Trophoblast cell (in vitro differentiated cells and primary cell): Measurements from ENCODE around the gene RSPH10B2.
"Not testable (repeated sequence)": the region's sequence is repeated elsewhere in the genome, so short reads cannot be mapped to it uniquely, and the experiment has no call there.

Experiments used
- DNase-seq, 2 donors: peaks; one replicate each; pipeline ENCODE4 v3.0.0-alpha.2; 2016
- H2AFZ ChIP-seq: 2 replicates; pipeline ENCODE4 v1.6.1; 2013; ENCODE audit warnings: low read length, moderate library complexity, mild to moderate bottlenecking; ENCODE audit not compliant: insufficient read depth, poor library complexity
- H2AK5ac ChIP-seq: 2 replicates; pipeline ENCODE4 v1.6.1; 2013; ENCODE audit warnings: mild to moderate bottlenecking, low read length
- H2BK120ac ChIP-seq: 2 replicates; pipeline ENCODE4 v1.6.1; 2013; ENCODE audit warnings: low read length, mild to moderate bottlenecking, moderate library complexity; ENCODE audit not compliant: insufficient read depth, poor library complexity
- H2BK12ac ChIP-seq: 2 replicates; pipeline ENCODE4 v1.6.1; 2013; ENCODE audit warnings: mild to moderate bottlenecking, low read length, moderate library complexity
- H2BK5ac ChIP-seq: 2 replicates; pipeline ENCODE4 v1.6.1; 2013; ENCODE audit warnings: low read length, low read depth, moderate library complexity, mild to moderate bottlenecking; ENCODE audit not compliant: poor library complexity
- H3K14ac ChIP-seq: 2 replicates; pipeline ENCODE4 v1.6.1; 2013; ENCODE audit warnings: mild to moderate bottlenecking, low read length
- H3K18ac ChIP-seq: 2 replicates; pipeline ENCODE4 v1.6.1; 2013; ENCODE audit warnings: mild to moderate bottlenecking, low read length
- H3K23ac ChIP-seq: 2 replicates; pipeline ENCODE4 v1.6.1; 2013; ENCODE audit warnings: low read length
- H3K27ac ChIP-seq: 2 replicates; pipeline ENCODE4 v1.5.1; 2013; ENCODE audit warnings: low read depth, mild to moderate bottlenecking, inconsistent platforms, low read length, moderate library complexity
- H3K27me3 ChIP-seq: 2 replicates; pipeline ENCODE4 v1.6.1; 2013; ENCODE audit warnings: inconsistent platforms, mild to moderate bottlenecking, low read length, moderate library complexity; ENCODE audit not compliant: insufficient read depth
- H3K36me3 ChIP-seq, 2 experiments: 1 replicate in 1 of 2; 2 replicates in 1 of 2; pipeline ENCODE4 v1.6.1; 2013; ENCODE audit warnings: low read length in 2 of 2, mild to moderate bottlenecking in 2 of 2, moderate library complexity in 1 of 2; ENCODE audit not compliant: insufficient read depth in 2 of 2, control insufficient read depth in 1 of 2
- H3K4ac ChIP-seq: 2 replicates; pipeline ENCODE4 v1.6.1; 2013; ENCODE audit warnings: low read depth, mild to moderate bottlenecking, low read length, moderate library complexity
- H3K4me1 ChIP-seq, 2 experiments: 1 replicate in 1 of 2; 2 replicates in 1 of 2; pipeline ENCODE4 v1.6.1; 2013; ENCODE audit warnings: low read length in 2 of 2, mild to moderate bottlenecking in 2 of 2, moderate library complexity in 1 of 2; ENCODE audit not compliant: insufficient read depth in 2 of 2, control insufficient read depth in 1 of 2
- H3K4me2 ChIP-seq: 2 replicates; pipeline ENCODE4 v1.6.1; 2013; ENCODE audit warnings: inconsistent platforms, mild to moderate bottlenecking, low read length, moderate library complexity
- H3K4me3 ChIP-seq: 2 replicates; pipeline ENCODE4 v1.5.1; 2013; ENCODE audit warnings: mild to moderate bottlenecking, low read depth, low read length, inconsistent platforms
- H3K79me1 ChIP-seq: one replicate; pipeline ENCODE4 v1.6.1; 2013; ENCODE audit warnings: low read length
- H3K79me2 ChIP-seq: 2 replicates; pipeline ENCODE4 v1.6.1; 2013; ENCODE audit warnings: low read length, mild to moderate bottlenecking; ENCODE audit not compliant: control insufficient read depth, insufficient read depth, poor library complexity
- H3K9ac ChIP-seq: 2 replicates; pipeline ENCODE4 v1.6.1; 2013; ENCODE audit warnings: mild to moderate bottlenecking, low read length
- H3K9me3 ChIP-seq: 2 replicates; pipeline ENCODE4 v1.6.1; 2013; ENCODE audit warnings: low read depth, mild to moderate bottlenecking, control low read depth, inconsistent platforms, low read length; ENCODE audit not compliant: insufficient read depth
- H4K12ac ChIP-seq: 2 replicates; pipeline ENCODE4 v1.6.1; 2013; ENCODE audit warnings: low read depth, mild to moderate bottlenecking, low read length, moderate library complexity
- H4K8ac ChIP-seq: 2 replicates; pipeline ENCODE4 v1.6.1; 2013; ENCODE audit warnings: low read depth, mild to moderate bottlenecking, low read length, moderate library complexity
- H4K91ac ChIP-seq: one replicate; pipeline ENCODE4 v1.6.1; 2013; ENCODE audit warnings: low read depth, mild to moderate bottlenecking, low read length, moderate library complexity
- WGBS: extraction: QIAGEN DNeasy Blood & Tissue Kit; methylation state at CpG from one replicate; pipeline ENCODE4 v1.1.7; 2013; ENCODE audit warnings: missing lambda C conversion rate; ENCODE audit not compliant: insufficient read length, insufficient coverage; ENCODE audit errors: extremely low coverage; 5-methylcytosine and 5-hydroxymethylcytosine counted together

Gene RSPH10B2

DNA sequence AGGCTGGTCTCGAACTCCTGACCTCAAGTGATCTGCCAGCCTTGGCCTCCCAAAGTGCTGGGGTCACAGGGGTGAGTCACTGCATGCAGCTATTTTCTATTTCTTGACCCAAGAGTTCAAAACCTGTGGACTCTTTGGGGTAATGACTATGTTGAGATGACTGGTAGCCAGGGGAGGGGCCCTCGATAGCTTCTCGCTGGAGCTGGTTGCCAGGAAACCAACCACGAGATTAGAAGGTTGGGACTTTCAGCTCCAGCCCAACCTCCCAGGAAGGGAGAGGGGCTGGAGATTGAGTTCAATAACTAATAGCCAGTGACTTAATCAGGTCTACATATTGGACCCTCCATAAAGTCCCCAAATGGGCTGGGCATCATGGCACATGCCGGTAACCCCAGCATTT lies 43.3 kb downstream of the RSPH10B2 start:
- not testable (repeated sequence) for H4K12ac ChIP-seq, H3K14ac ChIP-seq, H2BK12ac ChIP-seq, DNase-seq, H3K4me1 ChIP-seq, H2BK5ac ChIP-seq, H3K79me2 ChIP-seq, H4K8ac ChIP-seq, H3K9me3 ChIP-seq, H4K91ac ChIP-seq, H3K9ac ChIP-seq, H3K4ac ChIP-seq, H2BK120ac ChIP-seq, H3K18ac ChIP-seq, H2AK5ac ChIP-seq, H2AFZ ChIP-seq, H3K4me2 ChIP-seq, H3K36me3 ChIP-seq, H3K4me3 ChIP-seq, H3K27ac ChIP-seq, H3K79me1 ChIP-seq, H3K27me3 ChIP-seq, H3K23ac ChIP-seq
- WGBS: no CpG with 5 or more reads among the region's 5 CpGs

- no CpG with 5 or more reads among the region's 8 CpGs for WGBS
- not testable (repeated sequence) for H3K27me3 ChIP-seq, H2BK5ac ChIP-seq, H2AFZ ChIP-seq, H3K27ac ChIP-seq, H3K18ac ChIP-seq, H3K4me1 ChIP-seq, H3K4me3 ChIP-seq, H3K9ac ChIP-seq, H3K79me1 ChIP-seq, H2AK5ac ChIP-seq, H4K91ac ChIP-seq, H4K8ac ChIP-seq, H2BK120ac ChIP-seq, H3K9me3 ChIP-seq, H3K36me3 ChIP-seq, H3K23ac ChIP-seq, H4K12ac ChIP-seq, H3K79me2 ChIP-seq, H3K14ac ChIP-seq, H3K4me2 ChIP-seq, H2BK12ac ChIP-seq, DNase-seq, H3K4ac ChIP-seq
These were observed 44.1 kb downstream of the RSPH10B2 start for GRCh38 chr7:6798047-6798446.

GRCh38 chr7:6799887-6800286 lies 46.0 kb downstream of the RSPH10B2 start:
- H3K9me3 ChIP-seq, H3K4me2 ChIP-seq, H3K4me1 ChIP-seq, H3K23ac ChIP-seq, H4K91ac ChIP-seq, H3K9ac ChIP-seq, H3K79me1 ChIP-seq, H2AK5ac ChIP-seq, H3K27me3 ChIP-seq, H3K14ac ChIP-seq, H2BK120ac ChIP-seq, H3K4me3 ChIP-seq, H3K36me3 ChIP-seq, H4K8ac ChIP-seq, H3K27ac ChIP-seq, H4K12ac ChIP-seq, H2BK5ac ChIP-seq, H3K79me2 ChIP-seq, H2AFZ ChIP-seq, H3K18ac ChIP-seq, H3K4ac ChIP-seq, H2BK12ac ChIP-seq, DNase-seq: not testable (repeated sequence)
- WGBS: no CpG with 5 or more reads among the region's 12 CpGs

GRCh38 chr7:6800331-6800730 lies 46.4 kb downstream of the RSPH10B2 start:
- not testable (repeated sequence) for H3K4ac ChIP-seq, H3K79me2 ChIP-seq, H4K12ac ChIP-seq, H3K9me3 ChIP-seq, H3K23ac ChIP-seq, H2AFZ ChIP-seq, H3K18ac ChIP-seq, H3K4me2 ChIP-seq, H3K9ac ChIP-seq, H3K4me3 ChIP-seq, H4K8ac ChIP-seq, H2BK5ac ChIP-seq, H2AK5ac ChIP-seq, H3K36me3 ChIP-seq, H3K79me1 ChIP-seq, H4K91ac ChIP-seq, H2BK120ac ChIP-seq, H2BK12ac ChIP-seq, DNase-seq, H3K14ac ChIP-seq, H3K4me1 ChIP-seq, H3K27ac ChIP-seq, H3K27me3 ChIP-seq
- no CpG with 5 or more reads among the region's 2 CpGs for WGBS
